Nephron (organoid): Measurements from ENCODE around the gene MSX1.

Source experiments
- H3K27ac Mint-ChIP-seq, 3 experiments: 2 replicates each; pipeline ENCODE4 v1.8.0; 2020; ENCODE audit warnings: mixed read lengths in 3 of 3, mild to moderate bottlenecking in 2 of 3, moderate library complexity in 1 of 3
- H3K27me3 Mint-ChIP-seq: 2 replicates; pipeline ENCODE4 v1.8.0; 2021; ENCODE audit warnings: low read depth, mild to moderate bottlenecking, moderate library complexity, mixed read lengths
- H3K36me3 Mint-ChIP-seq: 2 replicates; pipeline ENCODE4 v1.8.0; 2020; ENCODE audit warnings: low read depth, mixed read lengths
- H3K4me1 Mint-ChIP-seq: 2 replicates; pipeline ENCODE4 v1.8.0; 2020; ENCODE audit warnings: mixed read lengths
- H3K4me3 Mint-ChIP-seq, 3 experiments: 2 replicates each; pipeline ENCODE4 v1.8.0; 2020; ENCODE audit warnings: mild to moderate bottlenecking in 3 of 3, mixed read lengths in 3 of 3, moderate library complexity in 2 of 3
- H3K9me3 Mint-ChIP-seq: 2 replicates; pipeline ENCODE4 v1.8.0; 2020; ENCODE audit warnings: mixed read lengths
- TF ChIP-seq, protein P1 (sequence below), 3 experiments: fragments of 200-600 bp; sonication (generic); IDR thresholded peaks; one replicate each; pipeline ENCODE4 v1.5.0; 2021; ENCODE audit warnings: antibody characterized with exemption in 3 of 3; ENCODE audit not compliant: unreplicated experiment in 3 of 3

MSX1 gene

GRCh38 chr4:4857001-4857808 lies 2.3 kb upstream of the MSX1 start:
- H3K4me1 Mint-ChIP-seq, result peaks cover 60% of the 10 kb centered on the region
- no peaks in the 10 kb centered on the region for H3K36me3 Mint-ChIP-seq
- TF ChIP-seq, protein P1, sequence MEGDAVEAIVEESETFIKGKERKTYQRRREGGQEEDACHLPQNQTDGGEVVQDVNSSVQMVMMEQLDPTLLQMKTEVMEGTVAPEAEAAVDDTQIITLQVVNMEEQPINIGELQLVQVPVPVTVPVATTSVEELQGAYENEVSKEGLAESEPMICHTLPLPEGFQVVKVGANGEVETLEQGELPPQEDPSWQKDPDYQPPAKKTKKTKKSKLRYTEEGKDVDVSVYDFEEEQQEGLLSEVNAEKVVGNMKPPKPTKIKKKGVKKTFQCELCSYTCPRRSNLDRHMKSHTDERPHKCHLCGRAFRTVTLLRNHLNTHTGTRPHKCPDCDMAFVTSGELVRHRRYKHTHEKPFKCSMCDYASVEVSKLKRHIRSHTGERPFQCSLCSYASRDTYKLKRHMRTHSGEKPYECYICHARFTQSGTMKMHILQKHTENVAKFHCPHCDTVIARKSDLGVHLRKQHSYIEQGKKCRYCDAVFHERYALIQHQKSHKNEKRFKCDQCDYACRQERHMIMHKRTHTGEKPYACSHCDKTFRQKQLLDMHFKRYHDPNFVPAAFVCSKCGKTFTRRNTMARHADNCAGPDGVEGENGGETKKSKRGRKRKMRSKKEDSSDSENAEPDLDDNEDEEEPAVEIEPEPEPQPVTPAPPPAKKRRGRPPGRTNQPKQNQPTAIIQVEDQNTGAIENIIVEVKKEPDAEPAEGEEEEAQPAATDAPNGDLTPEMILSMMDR (IDR thresholded peaks at IDR 0.05; ENCODE audit: unreplicated experiment in 3 of 3), result no peak
- H3K27ac Mint-ChIP-seq, result peak overlapping the region in 2 of 3 experiments; percentile 2 to 50
- H3K4me3 Mint-ChIP-seq, result peak overlapping the region; percentile 60 to 74 (median 72)
- H3K27me3 Mint-ChIP-seq, result peaks cover 92% of the 10 kb centered on the region
- no peaks in the 10 kb centered on the region for H3K9me3 Mint-ChIP-seq

- peaks cover 56% of the 10 kb centered on the region for H3K4me1 Mint-ChIP-seq
- H3K27me3 Mint-ChIP-seq, result peaks cover 92% of the 10 kb centered on the region
- H3K4me3 Mint-ChIP-seq, result peak overlapping the region; percentile 60 to 85 (median 83)
- TF ChIP-seq, protein P1 (IDR thresholded peaks at IDR 0.05; ENCODE audit: unreplicated experiment in 3 of 3), result no peak
- no peaks in the 10 kb centered on the region for H3K36me3 Mint-ChIP-seq
- no peaks in the 10 kb centered on the region for H3K9me3 Mint-ChIP-seq
- no peak overlapping the region for H3K27ac Mint-ChIP-seq
These were observed 1.5 kb upstream of the MSX1 start for GRCh38 chr4:4857809-4858508.

GRCh38 chr4:4858527-4859324 lies 739 bp upstream of the MSX1 start:
- H3K9me3 Mint-ChIP-seq, result no peaks in the 10 kb centered on the region
- H3K27me3 Mint-ChIP-seq, result peaks cover 92% of the 10 kb centered on the region
- TF ChIP-seq, protein P1 (IDR thresholded peaks at IDR 0.05; ENCODE audit: unreplicated experiment in 3 of 3), result no peak
- peak overlapping the region; percentile 72 to 85 (median 83) for H3K4me3 Mint-ChIP-seq
- H3K4me1 Mint-ChIP-seq, result peaks cover 49% of the 10 kb centered on the region
- H3K27ac Mint-ChIP-seq, result no peak overlapping the region
- no peaks in the 10 kb centered on the region for H3K36me3 Mint-ChIP-seq

GRCh38 chr4:4859799-4860599 lies 534 bp downstream of the MSX1 start:
- no peaks in the 10 kb centered on the region for H3K36me3 Mint-ChIP-seq
- H3K27me3 Mint-ChIP-seq, result peaks cover 92% of the 10 kb centered on the region
- H3K4me3 Mint-ChIP-seq, result peak overlapping the region; percentile 89 to 95 (median 94)
- H3K9me3 Mint-ChIP-seq, result no peaks in the 10 kb centered on the region
- TF ChIP-seq, protein P1 (IDR thresholded peaks at IDR 0.05; ENCODE audit: unreplicated experiment in 3 of 3), result no peak
- no peak overlapping the region for H3K27ac Mint-ChIP-seq
- peaks cover 54% of the 10 kb centered on the region for H3K4me1 Mint-ChIP-seq

- Mint-ChIP-seq H3K4me1 (peaks cover 53% of the 10 kb centered on the region), H3K36me3 (no peaks in the 10 kb centered on the region), H3K4me3 (peak overlapping the region; percentile 89 to 95 (median 94)), H3K27me3 (peaks cover 92% of the 10 kb centered on the region), H3K27ac (no peak overlapping the region), H3K9me3 (no peaks in the 10 kb centered on the region)
- TF ChIP-seq, protein P1 (IDR thresholded peaks at IDR 0.05; ENCODE audit: unreplicated experiment in 3 of 3), result no peak
These were observed 1.3 kb downstream of the MSX1 start for GRCh38 chr4:4860600-4861389.
